Neural cell (in vitro differentiated cells): ENCODE results near the gene GABRB1. TPM values are rescaled to one million over a fixed set of nuclear protein-coding genes. Genes with fewer than 3 reads are reported as not detected.
"Not testable (repeated sequence)": the region's sequence is repeated elsewhere in the genome, so short reads cannot be mapped to it uniquely, and the experiment has no call there.

Experiments used
- H2AFZ ChIP-seq: fragments of 200-600, 300-800 bp; sonication (generic), shearing (Covaris generic); 2 replicates; pipeline ENCODE4 v1.6.0; 2014; ENCODE audit warnings: low read depth, mild to moderate bottlenecking, antibody characterized with exemption, low read length, moderate library complexity
- H3F3A ChIP-seq: fragments of 200-600 bp; shearing (Covaris generic); 2 replicates; pipeline ENCODE4 v1.6.1; 2016; ENCODE audit warnings: mild to moderate bottlenecking, moderate library complexity, mixed read lengths, antibody characterized with exemption, low read length; ENCODE audit not compliant: insufficient read depth, poor library complexity, severe bottlenecking
- H3K27ac ChIP-seq: fragments of 200-600, 300-800 bp; sonication (generic), shearing (Covaris generic); 2 replicates; pipeline ENCODE4 v1.5.1; 2014; ENCODE audit warnings: mild to moderate bottlenecking, low read length, moderate library complexity
- H3K27me3 ChIP-seq: fragments of 300-800, 200-600 bp; sonication (generic), shearing (Covaris generic); 2 replicates; pipeline ENCODE4 v1.6.0; 2014; ENCODE audit warnings: mild to moderate bottlenecking, low read depth, low read length, moderate library complexity; ENCODE audit not compliant: insufficient read depth
- H3K36me3 ChIP-seq: fragments of 300-800, 200-600 bp; sonication (generic), shearing (Covaris generic); 2 replicates; pipeline ENCODE4 v1.5.1; 2014; ENCODE audit warnings: mild to moderate bottlenecking, antibody characterized with exemption, low read length, moderate library complexity; ENCODE audit not compliant: insufficient read depth
- H3K4me2 ChIP-seq: fragments of 300-800, 200-600 bp; sonication (generic), shearing (Covaris generic); 2 replicates; pipeline ENCODE4 v1.6.0; 2014; ENCODE audit warnings: mild to moderate bottlenecking, low read length
- H3K4me3 ChIP-seq: fragments of 300-800, 200-600 bp; sonication (generic), shearing (Covaris generic); 2 replicates; pipeline ENCODE4 v1.5.1; 2014; ENCODE audit warnings: mild to moderate bottlenecking, low read length, moderate library complexity
- H3K79me2 ChIP-seq: fragments of 200-600 bp; shearing (Covaris generic); replicated peaks from 2 replicates; pipeline ENCODE4 v1.6.0; 2014; ENCODE audit warnings: mild to moderate bottlenecking, low read length, moderate library complexity; ENCODE audit not compliant: insufficient read depth
- H3K9ac ChIP-seq: fragments of 300-800, 200-600 bp; sonication (generic), shearing (Covaris generic); 2 replicates; pipeline ENCODE4 v1.6.1; 2016; ENCODE audit warnings: mild to moderate bottlenecking, low read length, mixed read lengths
- H3K9me2 ChIP-seq: fragments of 200-600 bp; shearing (Covaris generic); 2 replicates; pipeline ENCODE4 v1.6.1; 2016; ENCODE audit warnings: mild to moderate bottlenecking, low read length, mixed read lengths; ENCODE audit not compliant: insufficient read depth
- H3K9me3 ChIP-seq: fragments of 200-600, 300-800 bp; sonication (generic), shearing (Covaris generic); 2 replicates; pipeline ENCODE4 v1.6.1; 2016; ENCODE audit warnings: mild to moderate bottlenecking, mixed run types, low read length, moderate library complexity, mixed read lengths
- H4K20me1 ChIP-seq: fragments of 200-600 bp; shearing (Covaris generic); 2 replicates; pipeline ENCODE4 v1.6.1; 2016; ENCODE audit warnings: mild to moderate bottlenecking, mixed run types; ENCODE audit not compliant: insufficient read depth
- CTCF ChIP-seq: fragments of 450-650 bp; IDR thresholded peaks from 2 replicates; pipeline ENCODE4 v1.5.1; 2014; ENCODE audit warnings: antibody characterized with exemption, mild to moderate bottlenecking, moderate library complexity; ENCODE audit not compliant: poor library complexity, severe bottlenecking
- EP300 ChIP-seq: fragments of 450-650 bp; conservative IDR thresholded peaks from 2 replicates; pipeline ENCODE4 v1.6.1; 2014; ENCODE audit warnings: antibody characterized with exemption, mild to moderate bottlenecking, moderate library complexity; ENCODE audit not compliant: poor library complexity, severe bottlenecking
- EZH2 ChIP-seq: fragments of 200-600, 300-800 bp; shearing (Covaris generic), sonication (generic); IDR thresholded peaks from 2 replicates; pipeline ENCODE4 v1.6.1; 2014; ENCODE audit warnings: antibody characterized with exemption, low read length, borderline replicate concordance, mild to moderate bottlenecking; ENCODE audit not compliant: insufficient read depth, poor library complexity, severe bottlenecking
- MXI1 ChIP-seq: fragments of 450-650 bp; conservative IDR thresholded peaks from 2 replicates; pipeline ENCODE4 v1.6.1; 2014; ENCODE audit warnings: antibody characterized with exemption, mild to moderate bottlenecking; ENCODE audit not compliant: poor library complexity, severe bottlenecking
- POLR2AphosphoS5 ChIP-seq: IDR thresholded peaks from 2 replicates; pipeline ENCODE4 v1.6.1; 2012
- RAD21 ChIP-seq: fragments of 450-650 bp; conservative IDR thresholded peaks from 2 replicates; pipeline ENCODE4 v1.6.1; 2014; ENCODE audit warnings: antibody characterized with exemption, mild to moderate bottlenecking, moderate library complexity
- REST ChIP-seq: IDR thresholded peaks from 2 replicates; pipeline ENCODE4 v1.6.1; 2012; ENCODE audit warnings: borderline replicate concordance
- SMC3 ChIP-seq: fragments of 450-650 bp; conservative IDR thresholded peaks from 2 replicates; pipeline ENCODE4 v1.6.1; 2014; ENCODE audit warnings: antibody characterized with exemption, mild to moderate bottlenecking, moderate library complexity; ENCODE audit not compliant: poor library complexity
- TAF1 ChIP-seq: IDR thresholded peaks from 2 replicates; pipeline ENCODE4 v1.6.1; 2012; ENCODE audit warnings: low read depth
- polyA plus RNA-seq: library from polyadenylated mRNA; depleted of rRNA; stranded (reverse); fragments of >200 nt; gene quantifications from 2 replicates; pipeline ENCODE4 v1.2.3, GENCODE V29; 2014

The GABRB1 gene
- polyA plus RNA-seq, 1 donor from 2014 or later, result 1.0 TPM

- Histone ChIP-seq H3K9me2 (no peaks in the 10 kb centered on the region), H3K36me3 (no peaks in the 10 kb centered on the region), H2AFZ (no peak overlapping the region), H3K4me2 (no peak overlapping the region), H3K27me3 (no peaks in the 10 kb centered on the region), H3K27ac (no peak overlapping the region), H3F3A (no peaks in the 10 kb centered on the region), H4K20me1 (no peaks in the 10 kb centered on the region), H3K4me3 (no peak overlapping the region), H3K9ac (no peak overlapping the region), H3K79me2 (no peaks in the 10 kb centered on the region), H3K9me3 (no peaks in the 10 kb centered on the region)
- TF ChIP-seq SMC3, result no peak
- no peak for TF ChIP-seq EZH2
- no peak for TF ChIP-seq RAD21
- no peak for TF ChIP-seq MXI1
- TF ChIP-seq REST, result no peak
- TF ChIP-seq EP300, result no peak
- TF ChIP-seq CTCF, result no peak
- TF ChIP-seq TAF1, result no peak
- TF ChIP-seq POLR2AphosphoS5, result no peak
Measured at GRCh38 chr4:47289805-47290204, 258.4 kb downstream of the GABRB1 start.

GRCh38 chr4:47290873-47291272, 259.5 kb downstream of the GABRB1 start:
- not testable (repeated sequence) for H3K36me3 ChIP-seq, H3K9ac ChIP-seq, H3K9me3 ChIP-seq, H3K79me2 ChIP-seq, H3K27me3 ChIP-seq, H3K27ac ChIP-seq, H3F3A ChIP-seq, H3K4me2 ChIP-seq, H3K4me3 ChIP-seq, H4K20me1 ChIP-seq, H2AFZ ChIP-seq, H3K9me2 ChIP-seq

GRCh38 chr4:47309165-47309564, 277.8 kb downstream of the GABRB1 start:
- Histone ChIP-seq H3K9me3 (no peaks in the 10 kb centered on the region), H3K27ac (no peak overlapping the region), H3K9ac (no peak overlapping the region), H2AFZ (no peak overlapping the region), H3K79me2 (no peaks in the 10 kb centered on the region), H3K9me2 (no peaks in the 10 kb centered on the region), H3K4me2 (no peak overlapping the region), H4K20me1 (no peaks in the 10 kb centered on the region), H3K36me3 (no peaks in the 10 kb centered on the region), H3K4me3 (no peak overlapping the region), H3K27me3 (no peaks in the 10 kb centered on the region), H3F3A (no peaks in the 10 kb centered on the region)
- no peak for TF ChIP-seq TAF1
- TF ChIP-seq POLR2AphosphoS5, result no peak
- no peak for TF ChIP-seq EP300
- no peak for TF ChIP-seq SMC3
- no peak for TF ChIP-seq CTCF
- no peak for TF ChIP-seq MXI1
- no peak for TF ChIP-seq REST
- TF ChIP-seq RAD21, result no peak
- no peak for TF ChIP-seq EZH2
